ENCODE results near the gene TCF12. TPM values are rescaled to one million over a fixed set of nuclear protein-coding genes. Genes with fewer than 3 reads are reported as not detected.

The TCF12 gene
- total RNA-seq, 1 donor from 2014 or later: 78.6 TPM

- intact Hi-C loops (cut with micrococcal nuclease): loop anchor here (1.0 to 10.0 kb wide), 3 partner anchors 22 to 199 kb away; no protein-coding TSS in a partner anchor
- peak overlapping the region; percentile 20 for H3K27ac Mint-ChIP-seq
Observed at GRCh38 chr15:56964182-56964581, 45.7 kb downstream of the TCF12 start.

DNA sequence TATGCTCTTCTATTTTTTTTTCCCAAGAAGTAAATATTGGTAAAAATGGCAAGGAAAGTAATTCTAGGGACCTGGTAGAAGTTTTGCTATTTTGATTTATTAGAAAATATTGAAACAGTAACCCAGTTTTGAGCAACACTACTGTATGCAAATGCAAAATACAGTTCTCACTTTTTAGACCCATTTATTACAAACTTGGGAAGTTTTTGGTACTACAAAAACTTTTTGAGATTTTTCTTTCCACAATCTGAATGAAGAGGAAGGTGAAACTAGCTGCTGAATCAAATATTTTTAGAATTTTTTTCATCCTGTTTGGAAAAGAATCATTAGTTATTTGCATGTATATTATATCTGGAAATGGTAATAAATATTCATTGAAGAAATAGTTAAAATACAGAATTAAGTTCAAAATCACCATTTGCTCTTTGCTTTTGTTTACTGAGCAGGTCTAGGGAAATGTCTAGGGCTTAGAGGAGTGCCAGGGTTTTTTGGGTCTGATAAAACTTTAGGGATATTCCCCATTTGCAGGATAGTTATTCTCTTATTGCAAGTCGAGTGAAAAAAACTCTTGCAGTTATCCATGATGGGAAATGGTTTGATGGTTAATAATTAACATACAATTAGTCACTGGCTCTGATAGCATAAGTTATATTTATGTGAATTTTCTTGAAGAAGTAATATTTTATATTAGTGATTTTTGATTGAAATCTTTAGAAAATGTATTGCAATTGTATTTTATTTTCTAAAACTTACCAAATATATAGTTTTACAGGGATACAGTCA is 47.0 kb downstream of the TCF12 start:
- intact Hi-C loops (cut with micrococcal nuclease): loop anchor here (10.0 kb wide), 1 partner anchor 201 kb away; no protein-coding TSS in a partner anchor
- Mint-ChIP-seq H3K27ac (no peak overlapping the region), H3K9me3 (no peaks in the 10 kb centered on the region), H3K4me3 (no peak overlapping the region), H3K4me1 (peaks cover 27% of the 10 kb centered on the region), H3K36me3 (ENCODE audit: low read depth) (no peaks in the 10 kb centered on the region), H3K27me3 (no peaks in the 10 kb centered on the region)
- DNase-seq: no peak

More at GRCh38 chr15:56964182-56964581, 45.7 kb downstream of the TCF12 start:
- no peak for DNase-seq
- Mint-ChIP-seq H3K4me1 (peaks cover 25% of the 10 kb centered on the region), H3K4me3 (peak overlapping the region; percentile 2), H3K27me3 (no peaks in the 10 kb centered on the region), H3K9me3 (no peaks in the 10 kb centered on the region), H3K36me3 (ENCODE audit: low read depth) (no peaks in the 10 kb centered on the region)

- H3K36me3 Mint-ChIP-seq (ENCODE audit: low read depth): no peaks in the 10 kb centered on the region
- intact Hi-C loops (cut with micrococcal nuclease): loop anchor here (10.0 kb wide), 1 partner anchor 203 kb away; no protein-coding TSS in a partner anchor
- H3K9me3 Mint-ChIP-seq: no peaks in the 10 kb centered on the region
- no peak overlapping the region for H3K27ac Mint-ChIP-seq
- DNase-seq: no peak
- peaks cover 31% of the 10 kb centered on the region for H3K4me1 Mint-ChIP-seq
- no peaks in the 10 kb centered on the region for H3K27me3 Mint-ChIP-seq
- H3K4me3 Mint-ChIP-seq: no peak overlapping the region
Observed at GRCh38 chr15:56967336-56967735, 48.9 kb downstream of the TCF12 start.

- Mint-ChIP-seq H3K4me3 (no peak overlapping the region), H3K9me3 (no peaks in the 10 kb centered on the region), H3K27me3 (no peaks in the 10 kb centered on the region), H3K36me3 (ENCODE audit: low read depth) (no peaks in the 10 kb centered on the region), H3K27ac (no peak overlapping the region), H3K4me1 (peaks cover 31% of the 10 kb centered on the region)
- DNase-seq: no peak
- intact Hi-C loops (cut with micrococcal nuclease): loop anchor here (10.0 kb wide), 1 partner anchor 203 kb away; no protein-coding TSS in a partner anchor
Observed at GRCh38 chr15:56968256-56968655, 49.8 kb downstream of the TCF12 start.

GRCh38 chr15:56968821-56969220 is 50.4 kb downstream of the TCF12 start:
- no peaks in the 10 kb centered on the region for H3K36me3 Mint-ChIP-seq (ENCODE audit: low read depth)
- intact Hi-C loops (cut with micrococcal nuclease): loop anchor here (10.0 kb wide), 1 partner anchor 204 kb away; no protein-coding TSS in a partner anchor
- H3K27ac Mint-ChIP-seq: no peak overlapping the region
- no peaks in the 10 kb centered on the region for H3K27me3 Mint-ChIP-seq
- H3K4me1 Mint-ChIP-seq: peaks cover 30% of the 10 kb centered on the region
- H3K4me3 Mint-ChIP-seq: no peak overlapping the region
- no peaks in the 10 kb centered on the region for H3K9me3 Mint-ChIP-seq
- no peak for DNase-seq

- Mint-ChIP-seq H3K27me3 (no peaks in the 10 kb centered on the region), H3K4me3 (no peak overlapping the region)
Observed at GRCh38 chr15:56969265-56969895, 50.9 kb downstream of the TCF12 start.

GRCh38 chr15:56971571-56971970 is 53.1 kb downstream of the TCF12 start:
- Mint-ChIP-seq H3K27me3 (no peaks in the 10 kb centered on the region), H3K4me3 (no peak overlapping the region), H3K9me3 (no peaks in the 10 kb centered on the region), H3K4me1 (peaks cover 26% of the 10 kb centered on the region), H3K27ac (no peak overlapping the region), H3K36me3 (ENCODE audit: low read depth) (no peaks in the 10 kb centered on the region)
- DNase-seq: no peak
- intact Hi-C loops (cut with micrococcal nuclease): no loop called here

More at GRCh38 chr15:56969265-56969895, 50.9 kb downstream of the TCF12 start:
- Mint-ChIP-seq H3K27ac (no peak overlapping the region), H3K36me3 (ENCODE audit: low read depth) (no peaks in the 10 kb centered on the region), H3K4me1 (peaks cover 28% of the 10 kb centered on the region), H3K9me3 (no peaks in the 10 kb centered on the region)
- no peak for DNase-seq
- intact Hi-C loops (cut with micrococcal nuclease): loop anchor here (10.0 kb wide), 1 partner anchor 205 kb away; no protein-coding TSS in a partner anchor

GRCh38 chr15:56972016-56972415 is 53.6 kb downstream of the TCF12 start:
- Mint-ChIP-seq H3K36me3 (ENCODE audit: low read depth) (no peaks in the 10 kb centered on the region), H3K27me3 (no peaks in the 10 kb centered on the region), H3K4me1 (peaks cover 26% of the 10 kb centered on the region), H3K27ac (no peak overlapping the region), H3K4me3 (no peak overlapping the region), H3K9me3 (no peaks in the 10 kb centered on the region)
- intact Hi-C loops (cut with micrococcal nuclease): no loop called here
- DNase-seq: no peak

GRCh38 chr15:56972426-56972825 is 54.0 kb downstream of the TCF12 start:
- Mint-ChIP-seq H3K4me3 (no peak overlapping the region), H3K27me3 (no peaks in the 10 kb centered on the region), H3K4me1 (peaks cover 26% of the 10 kb centered on the region), H3K27ac (no peak overlapping the region), H3K9me3 (no peaks in the 10 kb centered on the region), H3K36me3 (ENCODE audit: low read depth) (no peaks in the 10 kb centered on the region)
- no peak for DNase-seq
- intact Hi-C loops (cut with micrococcal nuclease): no loop called here

DNA sequence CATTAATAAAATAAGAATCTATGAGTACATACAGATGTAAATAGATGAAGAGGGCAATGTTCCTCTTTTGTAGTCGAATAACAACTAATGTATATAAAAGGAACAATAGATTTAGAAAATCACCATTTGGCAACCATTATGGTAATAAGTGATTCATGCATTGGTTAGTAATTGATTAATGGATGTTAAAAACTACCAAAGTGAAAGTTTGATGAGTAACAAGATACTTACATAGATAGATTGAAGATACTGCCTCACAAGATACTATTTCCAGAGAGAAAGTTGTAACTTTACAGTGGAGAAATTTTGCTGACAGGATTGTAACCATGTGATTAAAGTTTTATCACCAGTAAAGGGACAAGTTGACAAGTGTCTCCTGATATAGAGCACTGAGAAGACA is 55.0 kb downstream of the TCF12 start:
- DNase-seq: no peak
- Mint-ChIP-seq H3K9me3 (no peaks in the 10 kb centered on the region), H3K27me3 (no peaks in the 10 kb centered on the region), H3K36me3 (ENCODE audit: low read depth) (no peaks in the 10 kb centered on the region), H3K4me1 (peaks cover 26% of the 10 kb centered on the region), H3K4me3 (no peak overlapping the region), H3K27ac (no peak overlapping the region)
- intact Hi-C loops (cut with micrococcal nuclease): no loop called here

GRCh38 chr15:56977232-56977631 is 58.8 kb downstream of the TCF12 start:
- Mint-ChIP-seq H3K4me1 (peaks cover 18% of the 10 kb centered on the region), H3K27ac (no peak overlapping the region), H3K9me3 (no peaks in the 10 kb centered on the region), H3K4me3 (no peak overlapping the region), H3K27me3 (no peaks in the 10 kb centered on the region), H3K36me3 (ENCODE audit: low read depth) (no peaks in the 10 kb centered on the region)
- intact Hi-C loops (cut with micrococcal nuclease): no loop called here
- no peak for DNase-seq

DNA sequence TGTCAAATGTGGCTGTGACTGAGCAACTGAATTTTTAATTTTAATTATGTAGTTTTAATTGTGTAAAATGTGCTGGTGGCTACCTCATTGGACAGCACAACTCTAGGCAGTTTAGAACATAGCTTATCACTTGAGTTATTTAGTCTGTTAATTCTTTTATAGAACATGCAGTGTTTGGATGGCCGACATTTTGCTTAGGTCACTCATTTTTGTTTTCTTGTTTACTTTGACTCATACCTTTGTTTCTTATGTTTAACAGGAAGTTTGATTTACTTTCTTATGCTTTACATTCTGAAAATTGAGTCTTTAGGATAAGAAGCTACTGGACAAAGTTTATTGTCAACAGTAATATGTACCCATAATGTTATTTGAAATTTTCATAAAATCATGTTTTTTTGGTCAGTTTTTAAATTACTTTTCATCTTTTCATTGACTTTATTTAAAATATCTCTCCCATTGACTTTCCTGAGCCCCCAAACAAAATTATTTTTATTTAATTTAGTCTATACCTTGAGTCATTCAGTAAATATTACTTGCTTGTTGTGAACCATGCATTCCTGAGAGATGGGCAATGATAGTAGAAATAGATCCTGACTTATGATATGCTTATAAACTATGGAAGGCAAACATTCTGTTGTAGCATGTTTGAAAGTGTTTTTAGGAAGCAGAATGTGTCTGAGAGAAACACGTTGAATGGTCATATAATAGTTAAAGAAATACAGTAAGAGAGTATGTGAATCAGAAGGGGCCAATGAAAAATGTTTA is 60.6 kb downstream of the TCF12 start:
- no peaks in the 10 kb centered on the region for H3K36me3 Mint-ChIP-seq (ENCODE audit: low read depth)
- DNase-seq: no peak
- H3K4me3 Mint-ChIP-seq: no peak overlapping the region
- no peak overlapping the region for H3K27ac Mint-ChIP-seq
- no peaks in the 10 kb centered on the region for H3K9me3 Mint-ChIP-seq
- peaks cover 13% of the 10 kb centered on the region for H3K4me1 Mint-ChIP-seq
- H3K27me3 Mint-ChIP-seq: no peaks in the 10 kb centered on the region
- intact Hi-C loops (cut with micrococcal nuclease): no loop called here

DNA sequence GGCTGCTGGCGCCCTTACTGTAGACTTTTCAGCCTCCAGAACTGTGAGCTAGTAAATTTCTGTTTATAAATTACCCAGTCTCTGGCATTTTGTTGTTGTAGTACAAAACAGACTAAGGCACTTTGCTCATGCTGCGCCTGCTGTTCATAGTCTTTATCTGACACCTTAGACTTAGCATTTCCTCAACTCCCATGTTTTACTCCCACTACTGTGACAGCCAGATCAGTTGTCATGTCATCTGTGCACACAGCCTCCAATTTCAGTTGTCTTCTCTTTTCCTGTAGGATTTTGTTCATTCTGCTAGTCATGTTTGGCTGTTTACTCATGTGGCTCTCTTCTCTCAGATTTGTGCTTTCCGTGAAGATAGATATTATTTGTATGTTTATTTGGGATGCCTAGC is 62.0 kb downstream of the TCF12 start:
- H3K4me3 Mint-ChIP-seq: no peak overlapping the region
- no peaks in the 10 kb centered on the region for H3K27me3 Mint-ChIP-seq
- no peak overlapping the region for H3K27ac Mint-ChIP-seq
- H3K36me3 Mint-ChIP-seq (ENCODE audit: low read depth): no peaks in the 10 kb centered on the region
- intact Hi-C loops (cut with micrococcal nuclease): loop anchor here (10.0 kb wide), 1 partner anchor 174 kb away; no protein-coding TSS in a partner anchor
- DNase-seq: no peak
- no peaks in the 10 kb centered on the region for H3K9me3 Mint-ChIP-seq
- H3K4me1 Mint-ChIP-seq: peaks cover 12% of the 10 kb centered on the region

All from activated CD4-positive, alpha-beta T cell treated with anti-CD3 and anti-CD28 coated beads, Interleukin-2, amount 10 ng/mL, durations not matched to agents 24 days and 14 days (primary cell).